ENCODE data around the gene ABHD11. TPM values are rescaled to one million over a fixed set of nuclear protein-coding genes. Genes with fewer than 3 reads are reported as not detected.
"Not testable (repeated sequence)": the region's sequence is repeated elsewhere in the genome, so short reads cannot be mapped to it uniquely, and the experiment has no call there.

ABHD11 gene
- total RNA-seq, 1 experiment from 2014 or later: 74.4 TPM

GRCh38 chr7:73722785-73723184, 15.8 kb downstream of the ABHD11 start:
- Histone ChIP-seq H3K9me2 (ENCODE audit: insufficient read depth) (no peaks in the 10 kb centered on the region), H3K9me3 (ENCODE audit: insufficient read depth, low read depth) (no peaks in the 10 kb centered on the region), H3F3A (ENCODE audit: insufficient read depth, low read depth) (peaks cover 36% of the 10 kb centered on the region; the same call in 1 of the 2 replicates), H3K27me3 (ENCODE audit: insufficient read depth, low read depth) (no peaks in the 10 kb centered on the region), H3K27ac (no peak overlapping the region), H3K4me3 (no peak overlapping the region), H2AFZ (no peak overlapping the region), H3K79me2 (ENCODE audit: low read depth) (peaks cover 16% of the 10 kb centered on the region), H3K36me3 (ENCODE audit: low read depth) (no peaks in the 10 kb centered on the region), H3K4me1 (replicated peaks; ENCODE audit: insufficient read depth) (peaks cover 20% of the 10 kb centered on the region), H3K4me2 (no peak overlapping the region), H4K20me1 (ENCODE audit: insufficient read depth) (no peaks in the 10 kb centered on the region)
- ChIA-PET POLR2A (ENCODE audit: unreplicated experiment) (no interaction called here), CTCF (no interaction called here)
- intact Hi-C loops (cut with micrococcal nuclease; ENCODE audit: unreplicated experiment): no loop called here
- no TSS peak for BruUV-seq (replicated peaks)
- TF ChIP-seq CTCF (conservative IDR thresholded peaks at IDR 0.05) (no peak), EZH2 (IDR thresholded peaks at IDR 0.05; ENCODE audit: low read depth) (no peak)
- no peak for DNase-seq

- POLR2A ChIA-PET (ENCODE audit: unreplicated experiment): interaction anchor here (0.6 kb wide), 1 partner anchor 16 kb away, joined by 4 read pairs; the partner anchor contains the start of gene ABHD11
- H2AFZ ChIP-seq; H3K9me2 ChIP-seq (ENCODE audit: insufficient read depth); DNase-seq; H3K27me3 ChIP-seq (ENCODE audit: insufficient read depth, low read depth); H3K9me3 ChIP-seq (ENCODE audit: insufficient read depth, low read depth); intact Hi-C loops (cut with micrococcal nuclease; ENCODE audit: unreplicated experiment); H3K4me3 ChIP-seq; H4K20me1 ChIP-seq (ENCODE audit: insufficient read depth); H3K36me3 ChIP-seq (ENCODE audit: low read depth); BruUV-seq (replicated peaks); H3K4me2 ChIP-seq; H3K27ac ChIP-seq: not testable (repeated sequence)
- H3K79me2 ChIP-seq (ENCODE audit: low read depth): peaks cover 22% of the 10 kb centered on the region
- peaks cover 36% of the 10 kb centered on the region; the same call in 1 of the 2 replicates for H3F3A ChIP-seq (ENCODE audit: insufficient read depth, low read depth)
- CTCF ChIA-PET: interaction anchor here (0.5 to 1.2 kb wide), 2 partner anchors 24 to 115 kb away, joined by 4 to 13 read pairs; no protein-coding TSS in a partner anchor
- H3K4me1 ChIP-seq (replicated peaks; ENCODE audit: insufficient read depth): peaks cover 26% of the 10 kb centered on the region
Measured at GRCh38 chr7:73722182-73722581, 16.4 kb downstream of the ABHD11 start.

- Histone ChIP-seq H3F3A (ENCODE audit: insufficient read depth, low read depth) (peaks cover 42% of the 10 kb centered on the region), H2AFZ (no peak overlapping the region), H4K20me1 (ENCODE audit: insufficient read depth) (peaks cover 5% of the 10 kb centered on the region), H3K27me3 (ENCODE audit: insufficient read depth, low read depth) (no peaks in the 10 kb centered on the region), H3K27ac (no peak overlapping the region), H3K9me2 (ENCODE audit: insufficient read depth) (no peaks in the 10 kb centered on the region), H3K9me3 (ENCODE audit: insufficient read depth, low read depth) (no peaks in the 10 kb centered on the region), H3K79me2 (ENCODE audit: low read depth) (peaks cover 30% of the 10 kb centered on the region), H3K36me3 (ENCODE audit: low read depth) (no peaks in the 10 kb centered on the region), H3K4me1 (replicated peaks; ENCODE audit: insufficient read depth) (peaks cover 34% of the 10 kb centered on the region), H3K4me2 (no peak overlapping the region), H3K4me3 (no peak overlapping the region)
- no TSS peak for BruUV-seq (replicated peaks)
- peak in 1 of 2 experiments; percentile 76 for DNase-seq
- CTCF ChIA-PET: interaction anchor here (0.5 to 1.2 kb wide), 3 partner anchors 23 to 116 kb away, joined by 4 to 13 read pairs (median 7); no protein-coding TSS in a partner anchor
- TF ChIP-seq EZH2 (IDR thresholded peaks at IDR 0.05; ENCODE audit: low read depth) (no peak), CTCF (conservative IDR thresholded peaks at IDR 0.05) (no peak)
- intact Hi-C loops (cut with micrococcal nuclease; ENCODE audit: unreplicated experiment): no loop called here
- POLR2A ChIA-PET (ENCODE audit: unreplicated experiment): interaction anchor here (0.6 to 0.7 kb wide), 3 partner anchors 17 to 161 kb away, joined by 4 read pairs; partner anchors contain the start of gene ABHD11
Measured at GRCh38 chr7:73721377-73721817, 17.2 kb downstream of the ABHD11 start.

- POLR2A ChIA-PET (ENCODE audit: unreplicated experiment): interaction anchor here (0.6 kb wide), 1 partner anchor 148 kb away, joined by 19 read pairs; no protein-coding TSS in a partner anchor
- H3K4me3 ChIP-seq; H3K27me3 ChIP-seq (ENCODE audit: insufficient read depth, low read depth); H3K27ac ChIP-seq; H3K9me3 ChIP-seq (ENCODE audit: insufficient read depth, low read depth); H4K20me1 ChIP-seq (ENCODE audit: insufficient read depth); H3K9me2 ChIP-seq (ENCODE audit: insufficient read depth); DNase-seq; H3K36me3 ChIP-seq (ENCODE audit: low read depth); H2AFZ ChIP-seq; BruUV-seq (replicated peaks); intact Hi-C loops (cut with micrococcal nuclease; ENCODE audit: unreplicated experiment): not testable (repeated sequence)
- H3F3A ChIP-seq (ENCODE audit: insufficient read depth, low read depth): peaks cover 49% of the 10 kb centered on the region
- peaks cover 32% of the 10 kb centered on the region for H3K79me2 ChIP-seq (ENCODE audit: low read depth)
- peaks cover 41% of the 10 kb centered on the region for H3K4me1 ChIP-seq (replicated peaks; ENCODE audit: insufficient read depth)
- H3K4me2 ChIP-seq: peak overlapping the region; percentile 80; the same call in 1 of the 2 replicates
- CTCF ChIA-PET: interaction anchor here (0.6 to 1.1 kb wide), 2 partner anchors 15 to 164 kb away, joined by 3 read pairs; no protein-coding TSS in a partner anchor
Measured at GRCh38 chr7:73720443-73720842, 18.2 kb downstream of the ABHD11 start.

Data from PC-9 (cell line).